Measurements from ENCODE around the gene ZNF784.

The ZNF784 gene

GRCh38 chr19:55656552-55656951, 32.2 kb upstream of the ZNF784 start:
- TF ChIP-seq, protein P1, sequence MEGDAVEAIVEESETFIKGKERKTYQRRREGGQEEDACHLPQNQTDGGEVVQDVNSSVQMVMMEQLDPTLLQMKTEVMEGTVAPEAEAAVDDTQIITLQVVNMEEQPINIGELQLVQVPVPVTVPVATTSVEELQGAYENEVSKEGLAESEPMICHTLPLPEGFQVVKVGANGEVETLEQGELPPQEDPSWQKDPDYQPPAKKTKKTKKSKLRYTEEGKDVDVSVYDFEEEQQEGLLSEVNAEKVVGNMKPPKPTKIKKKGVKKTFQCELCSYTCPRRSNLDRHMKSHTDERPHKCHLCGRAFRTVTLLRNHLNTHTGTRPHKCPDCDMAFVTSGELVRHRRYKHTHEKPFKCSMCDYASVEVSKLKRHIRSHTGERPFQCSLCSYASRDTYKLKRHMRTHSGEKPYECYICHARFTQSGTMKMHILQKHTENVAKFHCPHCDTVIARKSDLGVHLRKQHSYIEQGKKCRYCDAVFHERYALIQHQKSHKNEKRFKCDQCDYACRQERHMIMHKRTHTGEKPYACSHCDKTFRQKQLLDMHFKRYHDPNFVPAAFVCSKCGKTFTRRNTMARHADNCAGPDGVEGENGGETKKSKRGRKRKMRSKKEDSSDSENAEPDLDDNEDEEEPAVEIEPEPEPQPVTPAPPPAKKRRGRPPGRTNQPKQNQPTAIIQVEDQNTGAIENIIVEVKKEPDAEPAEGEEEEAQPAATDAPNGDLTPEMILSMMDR (IDR thresholded peaks at IDR 0.05; ENCODE audit: low read depth, low read length) = no peak
- no peak for DNase-seq (ENCODE audit: extremely low read depth, low read depth)

GRCh38 chr19:55655648-55656040, 31.3 kb upstream of the ZNF784 start:
- TF ChIP-seq, protein P1 (IDR thresholded peaks at IDR 0.05; ENCODE audit: low read depth, low read length) = no peak
- DNase-seq (ENCODE audit: extremely low read depth, low read depth) = no peak

GRCh38 chr19:55654868-55655647, 30.7 kb upstream of the ZNF784 start, which contains the start of gene U2AF2:
TSS of gene U2AF2 (plus strand) at chr19:55655035. CDS start at chr19:55655105, 70 bp downstream.
- TF ChIP-seq, protein P1 (IDR thresholded peaks at IDR 0.05; ENCODE audit: low read depth, low read length) = no peak

GRCh38 chr19:55654323-55654867, 30.0 kb upstream of the ZNF784 start:
- DNase-seq (ENCODE audit: extremely low read depth, low read depth) = peak; percentile 98
- TF ChIP-seq, protein P1 (IDR thresholded peaks at IDR 0.05; ENCODE audit: low read depth, low read length) = no peak

More at GRCh38 chr19:55654868-55655647, 30.7 kb upstream of the ZNF784 start, which contains the start of gene U2AF2:
- DNase-seq (ENCODE audit: extremely low read depth, low read depth) = peak; percentile 80

DNA sequence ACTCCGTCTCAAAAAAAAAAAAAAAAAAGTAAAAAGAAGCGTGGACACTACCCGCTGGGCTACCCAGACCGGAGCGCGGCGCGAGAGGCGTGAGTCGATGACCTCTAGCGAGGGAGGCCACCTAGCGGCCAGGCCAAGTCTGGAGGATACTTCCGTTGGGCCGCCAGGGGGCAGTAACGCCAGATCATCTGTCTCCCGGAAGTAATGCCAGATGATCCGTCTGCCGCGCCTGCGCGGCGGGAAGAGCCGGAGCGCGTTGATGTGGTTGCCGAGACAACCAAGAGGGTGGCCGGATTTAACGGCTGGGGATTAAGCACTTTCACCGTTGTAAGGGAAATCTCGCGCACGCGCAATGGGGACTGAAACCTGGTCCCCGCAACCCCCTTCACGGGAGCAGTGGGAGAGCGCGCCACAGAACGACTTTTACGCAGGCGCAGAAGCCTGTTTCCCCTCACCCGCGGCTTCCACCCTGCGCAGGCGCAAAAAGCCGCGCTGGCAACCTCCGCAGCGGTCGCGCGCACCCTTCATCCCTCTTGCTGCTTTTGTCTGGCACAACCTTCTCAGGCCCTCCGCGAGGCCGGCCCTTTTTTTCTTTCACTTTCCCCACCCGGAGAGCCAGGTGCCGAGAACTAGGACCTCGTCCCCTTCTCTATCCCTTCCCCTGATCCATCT, 29.4 kb upstream of the ZNF784 start:
- DNase-seq (ENCODE audit: extremely low read depth, low read depth) = peak; percentile 99
- TF ChIP-seq, protein P1 (IDR thresholded peaks at IDR 0.05; ENCODE audit: low read depth, low read length) = peak; percentile 100

- no peak for DNase-seq (ENCODE audit: extremely low read depth, low read depth)
Observed at GRCh38 chr19:55652311-55653128, 28.2 kb upstream of the ZNF784 start.

More at GRCh38 chr19:55652311-55653128, 28.2 kb upstream of the ZNF784 start:
- TF ChIP-seq, protein P1 (IDR thresholded peaks at IDR 0.05; ENCODE audit: low read depth, low read length) = no peak
